Glomerular endothelial cell (primary cell): ENCODE results near the gene DIDO1. TPM values are rescaled to one million over a fixed set of nuclear protein-coding genes. Genes with fewer than 3 reads are reported as not detected.

Source experiments
- DNase-seq: peaks from one replicate; pipeline ENCODE4 v3.0.0-alpha.2; 2011; ENCODE audit warnings: low read depth, low spot score; ENCODE audit errors: extremely low read depth
- total RNA-seq: library from RNA; depleted of rRNA; stranded (reverse); fragments of >200 nt; gene quantifications from 2 replicates; pipeline ENCODE4 v1.2.3, GENCODE V29; 2015

DIDO1 gene
- total RNA-seq, 1 donor from 2014 or later, result 50.3 TPM

- no peak for DNase-seq
Observed at GRCh38 chr20:62898093-62898964, 28.0 kb downstream of the DIDO1 start.

GRCh38 chr20:62897666-62898065 is 28.6 kb downstream of the DIDO1 start:
- DNase-seq, result no peak

GRCh38 chr20:62896526-62896925 is 29.8 kb downstream of the DIDO1 start:
- no peak for DNase-seq

- no peak for DNase-seq
Observed at GRCh38 chr20:62895539-62895938, 30.8 kb downstream of the DIDO1 start.

- no peak for DNase-seq
Observed at GRCh38 chr20:62894261-62894660, 32.0 kb downstream of the DIDO1 start.

- no peak for DNase-seq
Observed at GRCh38 chr20:62893700-62894099, 32.6 kb downstream of the DIDO1 start.

- no peak for DNase-seq
Observed at GRCh38 chr20:62892348-62893304, 33.7 kb downstream of the DIDO1 start.

- DNase-seq, result no peak
Observed at GRCh38 chr20:62891111-62891510, 35.2 kb downstream of the DIDO1 start.

- DNase-seq, result no peak
Observed at GRCh38 chr20:62890444-62890843, 35.9 kb downstream of the DIDO1 start.

- DNase-seq, result no peak
Observed at GRCh38 chr20:62889871-62890270, 36.4 kb downstream of the DIDO1 start.

GRCh38 chr20:62889411-62889810 is 36.9 kb downstream of the DIDO1 start:
- no peak for DNase-seq

GRCh38 chr20:62888910-62889309 is 37.4 kb downstream of the DIDO1 start:
- no peak for DNase-seq

- DNase-seq, result no peak
Observed at GRCh38 chr20:62888406-62888805, 37.9 kb downstream of the DIDO1 start.

GRCh38 chr20:62887860-62888239 is 38.5 kb downstream of the DIDO1 start:
- no peak for DNase-seq

- no peak for DNase-seq
Observed at GRCh38 chr20:62887152-62887859, 39.0 kb downstream of the DIDO1 start.

GRCh38 chr20:62886709-62887058 is 39.6 kb downstream of the DIDO1 start:
- DNase-seq, result no peak

- DNase-seq, result no peak
Observed at GRCh38 chr20:62885896-62886708, 40.2 kb downstream of the DIDO1 start.

GRCh38 chr20:62885046-62885895 is 41.0 kb downstream of the DIDO1 start:
- no peak for DNase-seq

- no peak for DNase-seq
Observed at GRCh38 chr20:62884556-62884955, 41.7 kb downstream of the DIDO1 start.
